Mesodermal cell (in vitro differentiated cells): Measurements from ENCODE around the gene LRRIQ1.
A peak's percentile ranks its signal among the peaks of the same experiment; 100 is the strongest.

Source experiments
- H3K27ac ChIP-seq: 2 replicates; pipeline ENCODE4 v1.7.0; 2013; ENCODE audit warnings: mild to moderate bottlenecking, low read depth, low read length, moderate library complexity; ENCODE audit not compliant: severe bottlenecking
- H3K36me3 ChIP-seq: 2 replicates; pipeline ENCODE4 v1.7.1; 2013; ENCODE audit warnings: mild to moderate bottlenecking, low read length, moderate library complexity; ENCODE audit not compliant: control insufficient read depth, insufficient read depth
- H3K4me1 ChIP-seq: one replicate; pipeline ENCODE4 v1.7.1; 2013; ENCODE audit warnings: mild to moderate bottlenecking, low read length; ENCODE audit not compliant: insufficient read depth, control insufficient read depth, poor library complexity, severe bottlenecking
- H3K4me3 ChIP-seq: 2 replicates; pipeline ENCODE4 v1.7.0; 2013; ENCODE audit warnings: low read length, control low read depth, mild to moderate bottlenecking; ENCODE audit not compliant: insufficient read depth, poor library complexity, severe bottlenecking; ENCODE audit errors: extremely low read depth
- H3K9me3 ChIP-seq: 2 replicates; pipeline ENCODE4 v1.7.1; 2013; ENCODE audit warnings: mild to moderate bottlenecking, low read length, moderate library complexity; ENCODE audit not compliant: control insufficient read depth
- WGBS, 2 experiments: methylation state at CpG; one replicate each; pipeline ENCODE4 v1.1.5; 2013; ENCODE audit warnings: missing lambda C conversion rate in 2 of 2; ENCODE audit not compliant: insufficient coverage in 2 of 2; 5-methylcytosine and 5-hydroxymethylcytosine counted together

The LRRIQ1 gene

DNA sequence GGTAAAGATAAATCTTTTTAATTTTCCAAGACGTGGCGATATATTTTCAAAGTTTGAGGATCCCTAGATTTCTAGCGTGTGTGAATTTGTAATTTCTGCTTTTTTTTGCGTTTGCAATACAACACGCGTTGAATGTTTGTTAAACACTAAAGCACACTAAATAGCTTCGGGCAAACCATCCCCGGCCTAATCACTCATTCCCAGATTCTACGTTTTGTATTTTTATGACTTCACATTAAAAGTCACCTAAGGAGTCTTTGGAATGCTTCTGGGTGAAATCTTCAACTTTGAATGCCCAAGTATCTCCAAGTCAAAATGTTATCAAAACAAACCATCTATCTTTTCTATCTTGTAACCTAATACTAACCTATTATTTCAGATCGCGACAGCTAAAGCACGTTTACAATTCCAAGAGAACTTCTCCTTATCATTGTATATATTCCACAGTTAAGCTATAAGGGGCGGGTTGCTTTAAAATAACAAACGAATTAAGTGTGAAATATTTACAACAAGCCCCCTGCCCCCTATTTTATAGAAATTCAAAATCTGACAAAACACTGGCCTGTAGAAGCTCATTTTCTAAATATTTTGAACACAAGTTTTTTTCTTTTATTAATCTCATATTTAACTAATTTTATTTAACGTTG is 245.0 kb downstream of the LRRIQ1 start:
- H3K4me1 ChIP-seq, result no peaks in the 10 kb centered on the region
- H3K9me3 ChIP-seq, result no peaks in the 10 kb centered on the region
- peak overlapping the region; percentile 52 for H3K4me3 ChIP-seq
- peak overlapping the region; percentile 79 for H3K27ac ChIP-seq
- H3K36me3 ChIP-seq, result no peaks in the 10 kb centered on the region
- 0 to 4% methylated on average over 4 to 5 of the region's 15 CpGs for whole genome bisulfite sequencing, 2 experiments

- H3K36me3 ChIP-seq, result no peaks in the 10 kb centered on the region
- H3K4me3 ChIP-seq, result peak overlapping the region; percentile 52
- no peak overlapping the region for H3K27ac ChIP-seq
- 18 to 20% methylated on average over 4 of the region's 11 CpGs for WGBS, 2 experiments
- no peaks in the 10 kb centered on the region for H3K9me3 ChIP-seq
- H3K4me1 ChIP-seq, result no peaks in the 10 kb centered on the region
These were observed 245.6 kb downstream of the LRRIQ1 start for GRCh38 chr12:85281636-85282312.

DNA sequence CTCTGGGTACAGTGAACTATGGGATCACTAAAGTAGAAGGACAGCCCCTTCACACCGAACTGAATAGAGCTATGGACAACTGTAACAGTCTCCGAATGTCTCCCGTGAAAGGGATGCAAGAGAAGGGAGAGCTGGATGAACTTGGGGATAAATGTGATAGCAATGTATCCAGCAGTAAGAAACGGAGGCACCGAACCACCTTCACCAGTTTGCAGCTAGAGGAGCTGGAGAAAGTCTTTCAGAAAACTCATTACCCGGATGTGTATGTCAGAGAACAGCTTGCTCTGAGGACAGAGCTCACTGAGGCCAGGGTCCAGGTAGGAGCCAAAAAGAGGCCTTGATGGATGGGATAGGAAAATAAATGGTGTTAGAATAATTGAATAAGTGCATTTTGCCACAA is 247.4 kb downstream of the LRRIQ1 start:
- WGBS, 2 experiments, result 77% methylated on average over 4 to 6 of the region's 6 CpGs
- Histone ChIP-seq H3K9me3 (no peaks in the 10 kb centered on the region), H3K4me1 (no peaks in the 10 kb centered on the region), H3K36me3 (no peaks in the 10 kb centered on the region), H3K4me3 (no peak overlapping the region), H3K27ac (no peak overlapping the region)
